Measurements from ENCODE around the gene NF1.

GRCh38 chr17:31111183-31111582 is 16.4 kb downstream of the NF1 start:
- TF ChIP-seq CTCF (IDR thresholded peaks at IDR 0.05; ENCODE audit: low read depth, low read length) (no peak), EZH2phosphoT487 (IDR thresholded peaks at IDR 0.05; ENCODE audit: low read depth) (no peak)

Measured in OCI-LY3 (cell line).